Amniotic epithelial cell (primary cell): Measurements from ENCODE around the gene ADAMTS19.
"Not testable (repeated sequence)": the region's sequence is repeated elsewhere in the genome, so short reads cannot be mapped to it uniquely, and the experiment has no call there.

Experiments
- DNase-seq: peaks from one replicate; pipeline ENCODE4 v3.0.0-alpha.2; 2010; ENCODE audit warnings: low read depth

Gene ADAMTS19

GRCh38 chr5:129584496-129584895 lies 124.4 kb downstream of the ADAMTS19 start:
- not testable (repeated sequence) for DNase-seq

DNA sequence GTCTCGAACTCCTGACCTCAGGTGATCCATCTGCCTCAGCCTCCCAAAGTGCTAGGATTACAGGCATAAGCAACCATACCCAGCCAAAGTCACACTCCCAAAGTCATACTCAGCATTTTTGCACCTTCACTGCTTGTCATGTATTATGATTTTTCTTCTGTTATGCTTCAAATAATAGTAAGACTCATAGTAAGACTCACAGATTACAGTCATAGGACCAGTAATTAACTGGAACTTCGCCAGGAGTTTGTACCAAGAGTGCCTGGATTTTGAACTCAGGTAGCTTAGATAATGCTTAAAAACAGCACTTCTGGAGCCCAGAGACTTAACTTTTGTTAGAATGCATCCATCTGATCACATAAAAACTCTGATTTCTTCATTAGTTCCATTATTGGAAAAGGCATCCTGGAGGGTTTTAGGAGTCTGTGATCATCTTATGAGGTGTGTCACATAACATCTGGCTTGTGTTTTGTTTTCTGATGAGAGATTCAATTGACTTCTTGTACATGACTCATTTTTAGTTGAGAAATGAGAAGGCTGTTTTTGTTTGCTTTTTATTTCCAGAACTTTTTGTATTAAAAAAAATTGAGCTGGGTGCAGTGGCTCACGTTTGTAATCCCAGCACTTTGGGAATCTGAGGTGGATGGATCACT lies 131.5 kb downstream of the ADAMTS19 start:
- DNase-seq: no peak

DNA sequence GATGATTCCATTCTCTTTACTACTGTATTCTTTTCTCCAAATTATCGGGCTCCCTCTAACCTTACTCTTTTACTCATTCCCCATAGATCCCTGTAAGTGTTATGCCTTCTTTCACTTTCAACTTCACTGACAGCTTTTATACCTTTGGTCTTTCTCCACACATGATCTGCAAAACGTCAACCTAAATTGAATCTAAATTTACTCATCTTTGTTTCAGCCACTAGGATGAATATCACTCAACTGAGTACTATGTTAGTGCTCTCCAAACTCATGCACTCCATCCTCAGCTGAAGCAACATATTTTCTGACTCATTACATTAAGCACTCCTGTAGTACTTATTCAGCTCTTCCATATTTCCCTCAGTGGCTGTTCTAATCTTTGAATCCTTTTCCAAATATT lies 133.4 kb downstream of the ADAMTS19 start:
- peak; percentile 19 for DNase-seq

DNA sequence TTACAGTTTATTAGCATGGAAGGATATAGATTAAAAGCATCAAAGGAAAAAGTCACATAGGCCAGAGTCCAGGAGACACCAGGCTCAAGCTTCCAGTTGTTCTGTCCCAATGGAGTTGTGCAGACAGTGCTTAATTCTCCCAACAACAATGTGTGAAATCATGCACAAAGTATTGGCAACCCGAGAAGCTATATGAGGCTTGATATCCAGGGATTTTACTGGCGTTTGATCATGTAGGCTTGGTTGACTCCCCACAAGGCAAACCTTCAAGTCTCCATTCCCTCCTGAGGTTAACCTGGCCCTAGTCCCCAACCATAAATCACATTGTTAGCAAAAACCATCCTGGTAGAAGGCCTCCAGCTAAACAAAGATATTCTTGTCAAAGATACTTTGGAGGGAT lies 141.5 kb downstream of the ADAMTS19 start:
- no peak for DNase-seq

GRCh38 chr5:129608350-129608749 lies 148.3 kb downstream of the ADAMTS19 start:
- DNase-seq: no peak

DNA sequence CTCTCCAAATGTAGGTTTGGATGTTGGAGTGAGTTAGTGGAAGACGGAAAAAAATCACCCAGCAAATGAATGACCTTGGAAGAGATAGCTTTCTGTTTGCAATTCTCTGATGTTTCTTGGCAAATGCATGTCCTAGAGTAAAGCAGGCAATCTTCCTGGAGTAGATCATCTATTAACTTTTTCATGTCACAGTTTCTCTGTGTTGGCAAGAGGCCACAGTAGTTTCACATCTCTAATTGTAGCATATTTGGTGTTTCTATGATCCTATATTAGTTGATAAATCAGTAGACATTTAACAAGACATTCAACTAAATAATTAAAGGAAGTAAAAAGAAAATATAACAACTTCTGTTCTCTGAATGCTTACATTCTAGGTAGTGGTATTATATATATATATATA lies 149.6 kb downstream of the ADAMTS19 start:
- DNase-seq: no peak

GRCh38 chr5:129616517-129616916 lies 156.4 kb downstream of the ADAMTS19 start:
- no peak for DNase-seq

GRCh38 chr5:129617206-129617605 lies 157.1 kb downstream of the ADAMTS19 start:
- no peak for DNase-seq

DNA sequence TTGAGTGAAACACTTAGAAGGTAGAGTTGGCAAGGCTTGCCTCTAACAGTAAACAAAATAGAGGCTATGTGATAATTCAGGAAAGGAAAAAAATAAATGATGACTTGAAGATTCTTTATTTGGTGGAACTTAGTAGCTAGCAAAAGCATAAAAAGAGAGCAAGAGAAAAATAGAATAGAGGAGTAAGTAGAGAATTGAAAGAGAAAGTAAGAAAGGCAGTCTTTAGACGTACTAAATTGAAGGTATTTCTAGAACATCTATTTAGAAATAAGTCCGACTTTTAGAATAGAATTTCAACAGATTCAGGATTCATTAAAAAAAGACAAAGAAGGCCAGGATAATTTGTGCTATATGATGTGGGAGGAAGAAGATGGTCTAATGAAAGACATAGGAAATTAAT lies 159.7 kb downstream of the ADAMTS19 start:
- DNase-seq: no peak

GRCh38 chr5:129622531-129622930 lies 162.4 kb downstream of the ADAMTS19 start:
- DNase-seq: no peak

DNA sequence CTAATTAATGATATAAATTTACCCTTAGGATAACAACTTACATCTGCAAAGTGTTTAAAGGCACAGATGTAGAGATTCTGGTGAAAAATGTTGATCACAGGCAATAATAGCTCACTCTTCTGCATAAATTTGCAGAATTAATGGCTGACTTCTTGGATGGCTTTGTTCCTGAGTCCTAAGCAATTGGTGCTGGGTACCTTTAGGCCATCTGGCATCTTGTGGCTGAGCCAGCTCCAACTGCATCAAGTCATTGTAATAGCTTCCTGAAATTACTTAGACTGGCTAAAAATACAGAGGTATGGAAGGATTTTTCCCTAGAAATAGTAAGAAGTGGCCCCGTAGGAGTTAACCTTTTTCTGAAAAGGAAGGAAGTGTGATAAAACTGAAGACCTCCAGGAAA lies 169.5 kb downstream of the ADAMTS19 start:
- DNase-seq: no peak

DNA sequence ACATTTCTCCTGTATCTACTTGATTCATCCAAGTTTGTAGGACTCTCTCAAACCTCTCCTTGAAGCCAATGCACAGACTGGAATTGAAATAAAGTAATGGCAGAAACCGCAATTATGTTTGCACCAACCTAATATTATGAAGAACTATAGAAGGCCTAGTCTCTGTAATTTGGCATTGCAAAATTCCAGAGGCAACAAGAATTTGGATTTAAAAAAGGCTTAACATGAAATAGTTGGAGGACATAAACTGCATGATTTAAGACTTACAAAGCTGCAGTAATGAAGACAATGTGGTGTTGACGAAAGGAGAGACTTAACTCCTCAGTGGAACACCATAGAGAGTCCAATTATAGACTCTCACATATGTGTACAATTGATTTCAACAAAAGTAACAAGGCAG lies 170.0 kb downstream of the ADAMTS19 start:
- no peak for DNase-seq

GRCh38 chr5:129631961-129632360 lies 171.9 kb downstream of the ADAMTS19 start:
- peak; percentile 64 for DNase-seq

DNA sequence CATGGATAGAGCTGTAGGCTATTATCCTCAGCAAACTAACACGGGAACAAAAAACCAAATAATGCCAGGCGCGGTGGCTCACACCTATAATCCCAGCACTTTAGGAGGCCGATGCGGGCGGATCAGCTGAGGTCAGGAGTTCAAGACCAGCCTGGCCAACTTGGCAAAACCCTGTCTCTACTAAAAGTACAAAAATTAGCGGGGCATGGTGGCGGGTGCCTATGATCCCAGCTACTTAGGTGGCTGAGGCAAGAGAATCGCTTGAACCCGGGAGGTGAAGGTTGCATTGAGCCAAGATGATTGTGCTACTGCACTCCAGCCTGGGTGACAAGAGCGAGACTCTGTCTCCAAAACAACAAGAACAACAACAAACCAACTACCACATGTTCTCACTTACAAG lies 177.4 kb downstream of the ADAMTS19 start:
- DNase-seq: not testable (repeated sequence)

DNA sequence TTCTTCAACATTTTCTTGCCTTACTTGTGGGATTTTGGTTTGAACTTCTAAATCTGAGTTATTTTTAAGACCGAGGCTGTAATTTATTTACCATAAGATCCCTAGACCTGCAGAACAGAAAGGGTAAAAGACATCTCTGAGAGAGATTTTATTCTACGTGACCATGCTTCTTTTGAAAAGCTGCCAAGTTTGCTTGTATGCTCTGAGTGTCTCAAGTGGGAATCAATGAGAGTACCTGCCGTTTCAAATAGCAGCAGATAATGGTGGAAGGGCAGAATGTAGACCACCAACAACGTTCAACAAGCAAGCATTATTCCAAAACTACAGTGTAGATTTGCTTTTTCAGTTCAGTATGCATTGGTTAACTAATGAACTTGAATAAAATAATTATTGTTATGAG lies 179.2 kb downstream of the ADAMTS19 start:
- DNase-seq: no peak

DNA sequence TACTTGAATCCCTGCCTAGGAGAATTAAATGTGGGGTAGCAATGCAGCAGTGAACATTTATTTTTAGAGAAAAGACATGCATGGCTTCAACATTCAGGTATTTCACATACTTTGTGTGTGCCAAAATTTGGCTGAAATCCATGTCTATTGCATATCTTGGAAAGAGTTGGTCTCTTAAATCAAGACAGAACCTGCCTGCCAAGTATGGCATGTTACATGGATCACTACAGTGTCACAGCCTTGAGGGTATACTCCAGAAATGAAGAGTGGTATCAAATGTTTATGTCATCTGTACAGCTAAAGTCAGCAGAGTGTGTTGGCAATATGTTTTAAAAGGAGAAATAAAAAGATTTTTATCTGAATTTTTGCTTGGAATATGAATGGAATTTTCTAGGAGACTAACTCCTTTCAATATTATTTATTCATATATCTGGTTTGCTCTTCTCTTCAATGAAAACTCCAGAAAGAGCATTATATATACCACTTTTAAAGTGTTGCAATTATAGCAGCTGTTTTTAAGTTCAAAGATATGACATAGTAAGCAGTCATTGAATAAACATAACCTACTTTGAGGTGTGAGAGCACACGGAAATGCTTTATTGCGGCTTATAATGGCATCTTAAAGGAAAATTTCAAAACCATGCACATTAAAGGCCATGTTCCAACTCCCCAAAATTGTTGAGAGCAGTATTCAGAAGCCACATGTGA lies 192.4 kb downstream of the ADAMTS19 start:
- no peak for DNase-seq

GRCh38 chr5:129653057-129653375 lies 192.9 kb downstream of the ADAMTS19 start:
- no peak for DNase-seq

DNA sequence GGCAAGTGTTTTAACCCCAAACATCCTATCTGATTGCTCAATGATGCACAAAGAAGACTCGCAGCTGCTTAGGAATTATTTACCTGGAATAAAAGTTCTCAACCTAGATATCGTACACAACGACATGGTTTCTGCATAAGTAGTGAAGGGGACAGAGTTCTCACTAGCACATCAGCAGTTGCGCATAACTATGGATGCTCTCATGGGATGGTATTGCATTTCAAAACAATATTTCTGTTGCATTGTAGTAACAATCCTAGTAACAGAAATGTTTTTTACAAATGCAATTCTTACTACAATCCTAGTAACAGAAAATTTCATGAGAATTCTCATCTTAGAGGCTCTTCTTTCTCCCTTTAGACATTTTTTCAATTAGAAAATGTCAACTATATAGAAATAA lies 193.3 kb downstream of the ADAMTS19 start:
- no peak for DNase-seq

DNA sequence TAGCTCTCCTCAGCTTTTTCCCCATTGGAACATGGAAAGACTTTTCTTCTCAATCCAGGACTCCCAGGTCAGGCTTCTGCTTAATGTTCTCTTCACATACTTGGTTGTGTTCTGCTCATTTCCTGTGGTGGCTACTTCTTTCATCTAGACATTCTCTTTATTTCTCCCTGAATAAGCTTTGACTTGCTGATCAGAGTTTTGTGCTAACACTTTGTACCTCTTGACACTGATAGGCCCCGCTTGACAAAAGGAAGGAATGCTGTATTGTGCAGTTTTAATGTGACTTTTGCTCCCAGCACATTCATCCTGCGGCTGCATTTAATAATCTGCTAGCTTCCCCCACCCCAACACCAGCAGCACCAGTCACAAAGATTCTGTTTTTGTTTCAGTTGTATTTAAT lies 196.9 kb downstream of the ADAMTS19 start:
- no peak for DNase-seq

- DNase-seq: no peak
These were observed 198.7 kb downstream of the ADAMTS19 start for GRCh38 chr5:129658801-129659200.

GRCh38 chr5:129661366-129662035 lies 201.4 kb downstream of the ADAMTS19 start:
- no peak for DNase-seq

DNA sequence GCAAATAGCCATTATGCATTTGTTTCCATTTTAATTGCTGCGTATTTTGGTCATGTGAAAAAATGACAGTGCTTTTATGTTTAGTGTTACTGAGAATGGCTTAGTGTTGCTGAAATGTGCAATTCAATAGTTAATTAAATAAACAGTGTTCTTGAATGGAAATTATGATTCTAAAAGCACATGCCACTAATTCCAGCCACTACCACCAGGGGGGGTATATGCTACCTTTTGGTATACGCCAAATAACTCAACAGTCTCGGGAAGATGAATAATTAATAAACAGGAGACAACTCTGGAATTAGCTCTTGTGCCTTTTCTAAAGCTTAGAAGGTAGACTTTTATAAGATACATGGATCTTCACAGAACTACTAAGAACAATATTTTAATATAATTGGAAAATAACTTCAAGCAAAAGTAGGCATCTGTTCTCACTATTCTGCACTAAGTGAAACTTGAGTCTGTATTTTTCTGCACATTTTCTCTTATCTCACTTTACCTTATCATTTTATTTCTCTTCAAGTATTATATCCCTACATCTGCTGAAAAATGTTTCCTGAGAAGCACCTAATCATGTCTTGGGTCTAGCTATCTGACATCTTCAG lies 204.3 kb downstream of the ADAMTS19 start:
- DNase-seq: peak; percentile 53

- DNase-seq: peak; percentile 68
These were observed 210.9 kb downstream of the ADAMTS19 start for GRCh38 chr5:129670957-129671500.
